KOPT-K1 (cell line): Measurements from ENCODE around the gene RIOK3.
"Not testable (repeated sequence)": the region's sequence is repeated elsewhere in the genome, so short reads cannot be mapped to it uniquely, and the experiment has no call there.

Source experiments
- H3K27ac ChIP-seq: fragments of 200-600 bp; sonication (generic); 2 replicates; pipeline ENCODE4 v1.5.1; 2016; ENCODE audit warnings: antibody characterized with exemption, mild to moderate bottlenecking, low read depth, low read length; ENCODE audit not compliant: poor library complexity, severe bottlenecking
- H3K36me3 ChIP-seq: fragments of 200-600 bp; sonication (generic); 2 replicates; pipeline ENCODE4 v1.5.1; 2017; ENCODE audit warnings: antibody characterized with exemption, mild to moderate bottlenecking, low read length, moderate library complexity; ENCODE audit not compliant: insufficient read depth
- H3K9me3 ChIP-seq: fragments of 200-600 bp; sonication (generic); 2 replicates; pipeline ENCODE4 v1.5.1; 2017; ENCODE audit warnings: antibody characterized with exemption, low read length, mild to moderate bottlenecking; ENCODE audit not compliant: insufficient read depth, poor library complexity, severe bottlenecking

RIOK3 gene, protein sequence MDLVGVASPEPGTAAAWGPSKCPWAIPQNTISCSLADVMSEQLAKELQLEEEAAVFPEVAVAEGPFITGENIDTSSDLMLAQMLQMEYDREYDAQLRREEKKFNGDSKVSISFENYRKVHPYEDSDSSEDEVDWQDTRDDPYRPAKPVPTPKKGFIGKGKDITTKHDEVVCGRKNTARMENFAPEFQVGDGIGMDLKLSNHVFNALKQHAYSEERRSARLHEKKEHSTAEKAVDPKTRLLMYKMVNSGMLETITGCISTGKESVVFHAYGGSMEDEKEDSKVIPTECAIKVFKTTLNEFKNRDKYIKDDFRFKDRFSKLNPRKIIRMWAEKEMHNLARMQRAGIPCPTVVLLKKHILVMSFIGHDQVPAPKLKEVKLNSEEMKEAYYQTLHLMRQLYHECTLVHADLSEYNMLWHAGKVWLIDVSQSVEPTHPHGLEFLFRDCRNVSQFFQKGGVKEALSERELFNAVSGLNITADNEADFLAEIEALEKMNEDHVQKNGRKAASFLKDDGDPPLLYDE

GRCh38 chr18:23452728-23453679, at the start of gene RIOK3:
Gene RIOK3, plus strand, starts transcription at chr18:23453287. Its CDS starts 153 bp downstream, at chr18:23453440.
- peak within 1 kb of the TSS; percentile 63 for H3K27ac ChIP-seq
- peaks cover 9% of the 10 kb centered on the region; the same call in 1 of the 2 replicates for H3K36me3 ChIP-seq
- H3K9me3 ChIP-seq: no peaks in the 10 kb centered on the region

- H3K36me3 ChIP-seq: no peaks in the 10 kb centered on the region
- H3K27ac ChIP-seq: no peak overlapping the region
- H3K9me3 ChIP-seq: no peaks in the 10 kb centered on the region
Observed at GRCh38 chr18:23403310-23403709, 49.8 kb upstream of the RIOK3 start.

GRCh38 chr18:23405636-23406035, 47.5 kb upstream of the RIOK3 start:
- H3K36me3 ChIP-seq: no peaks in the 10 kb centered on the region
- H3K27ac ChIP-seq: no peak overlapping the region
- H3K9me3 ChIP-seq: no peaks in the 10 kb centered on the region

DNA sequence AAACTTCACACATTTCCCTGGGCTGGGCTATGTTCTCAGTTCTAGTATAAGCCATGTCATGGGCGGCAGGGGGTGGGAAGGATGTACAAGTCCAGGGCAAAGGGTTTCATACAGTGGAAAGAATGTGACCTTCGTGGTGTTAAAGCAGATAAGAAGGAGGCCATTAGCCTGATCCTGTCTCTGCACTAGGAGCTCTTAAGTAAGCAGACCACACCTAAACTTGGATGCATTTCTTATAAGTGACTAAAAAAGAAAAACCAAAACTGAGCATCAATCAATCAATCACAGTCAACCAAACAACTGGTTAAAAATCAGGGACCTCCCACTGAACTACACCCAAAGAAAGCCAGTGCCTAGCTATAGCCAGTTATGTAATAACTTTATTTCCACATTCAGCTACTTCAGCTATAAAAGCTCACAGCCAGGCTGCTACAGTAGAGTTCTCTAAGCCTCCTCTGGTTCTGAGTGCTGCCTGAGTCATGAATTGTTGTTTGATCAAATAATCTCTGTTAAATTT, 46.8 kb upstream of the RIOK3 start:
- H3K9me3 ChIP-seq: no peaks in the 10 kb centered on the region
- H3K27ac ChIP-seq: no peak overlapping the region

GRCh38 chr18:23412351-23412964, 40.6 kb upstream of the RIOK3 start:
- Histone ChIP-seq H3K27ac (no peak overlapping the region), H3K36me3 (no peaks in the 10 kb centered on the region), H3K9me3 (no peaks in the 10 kb centered on the region)

More for the DNA sequence above, 46.8 kb upstream of the RIOK3 start:
- no peaks in the 10 kb centered on the region for H3K36me3 ChIP-seq

DNA sequence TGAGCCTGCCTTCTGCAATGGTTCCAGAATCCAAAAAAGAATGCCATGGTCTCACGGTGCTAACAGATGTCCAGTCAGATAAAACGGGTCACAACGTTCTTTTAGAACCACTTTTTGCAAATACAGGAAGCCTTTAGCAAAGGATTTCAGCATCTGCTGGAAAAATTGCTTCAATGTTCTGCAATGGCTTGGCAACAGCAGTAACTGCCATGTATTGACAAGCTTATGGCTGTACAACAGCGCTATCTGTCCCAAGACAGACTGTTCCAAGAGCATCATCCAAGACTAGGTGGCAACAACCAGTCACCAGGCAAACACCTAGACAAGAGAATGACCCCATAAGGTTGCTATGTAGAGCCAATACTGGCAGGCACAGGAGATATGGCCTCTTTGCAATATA, 37.6 kb upstream of the RIOK3 start:
- Histone ChIP-seq H3K36me3 (no peaks in the 10 kb centered on the region), H3K9me3 (no peaks in the 10 kb centered on the region), H3K27ac (no peak overlapping the region)

- Histone ChIP-seq H3K36me3 (no peaks in the 10 kb centered on the region), H3K9me3 (no peaks in the 10 kb centered on the region), H3K27ac (no peak overlapping the region)
Observed at GRCh38 chr18:23416298-23416697, 36.8 kb upstream of the RIOK3 start.

DNA sequence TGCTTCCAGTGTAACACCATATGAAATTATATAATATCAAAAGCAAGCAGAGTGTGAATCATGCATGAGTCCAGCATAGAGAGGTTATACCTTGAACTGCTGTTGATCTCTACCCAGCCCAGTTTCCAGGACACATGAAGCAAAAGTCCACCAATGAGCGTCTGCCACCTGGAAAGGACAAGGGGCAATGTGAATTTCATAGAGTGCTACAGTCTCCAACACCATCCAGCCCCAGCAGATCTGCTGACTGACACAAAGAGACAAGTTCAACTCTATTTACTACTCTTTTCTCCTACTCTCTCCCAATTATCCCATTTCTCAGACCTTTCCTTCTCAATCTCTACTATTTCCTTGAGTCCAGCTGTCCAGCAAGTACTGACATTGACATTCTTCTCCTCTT, 31.8 kb upstream of the RIOK3 start:
- no peak overlapping the region for H3K27ac ChIP-seq

DNA sequence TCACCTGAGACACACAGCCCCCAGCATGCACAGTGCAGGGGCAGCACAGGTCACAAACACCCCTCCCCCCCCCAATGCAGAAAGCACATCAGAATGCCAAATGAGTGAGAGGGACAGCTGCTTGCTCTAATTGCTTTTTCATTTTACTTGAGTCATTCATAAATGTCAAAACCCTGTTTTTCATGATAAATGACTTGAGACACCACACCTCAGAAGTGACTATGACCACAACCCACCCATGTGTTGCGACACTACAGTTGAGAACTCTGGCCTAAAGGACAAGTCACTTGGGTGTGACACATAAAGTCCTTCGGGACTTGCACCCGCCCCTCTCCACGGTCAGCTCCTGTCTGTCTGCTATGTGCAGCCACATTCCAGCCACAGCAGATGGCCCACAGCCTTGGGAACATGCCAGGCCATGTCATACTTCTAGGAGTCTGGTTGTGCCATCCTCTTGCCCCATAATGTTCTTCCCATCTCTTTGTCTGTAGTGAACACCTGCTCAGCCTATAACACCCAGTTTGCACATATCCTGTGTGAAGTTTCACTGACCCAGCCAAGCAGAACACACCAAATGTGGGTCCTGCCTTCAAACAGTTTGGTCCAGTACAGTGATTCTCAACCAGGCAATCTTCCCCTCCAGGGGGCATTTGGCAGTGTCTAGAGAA, 30.2 kb upstream of the RIOK3 start:
- Histone ChIP-seq H3K27ac (no peak overlapping the region), H3K36me3 (no peaks in the 10 kb centered on the region)

More for the DNA sequence above, 31.8 kb upstream of the RIOK3 start:
- no peaks in the 10 kb centered on the region for H3K36me3 ChIP-seq
- H3K9me3 ChIP-seq: no peaks in the 10 kb centered on the region

DNA sequence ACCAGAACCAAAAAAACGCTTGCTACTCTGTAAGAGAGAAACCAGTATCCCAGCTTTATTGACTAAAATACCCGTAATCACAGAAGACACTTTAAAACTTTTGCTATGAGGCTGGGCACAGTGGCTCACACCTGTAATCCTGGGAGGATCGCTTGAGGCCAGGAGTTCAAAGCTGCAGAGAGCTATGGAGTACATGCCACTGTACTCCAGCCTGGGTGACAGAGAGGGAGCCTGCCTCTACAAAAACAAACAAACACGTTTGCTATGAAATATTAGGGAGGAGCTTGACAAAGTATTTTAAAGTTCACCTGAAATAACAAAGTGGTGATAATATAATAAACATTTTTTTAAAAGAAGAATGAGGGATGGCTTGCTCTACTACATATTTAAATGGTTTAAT, 28.5 kb upstream of the RIOK3 start:
- Histone ChIP-seq H3K36me3 (no peaks in the 10 kb centered on the region), H3K27ac (no peak overlapping the region), H3K9me3 (no peaks in the 10 kb centered on the region)

More for the DNA sequence above, 30.2 kb upstream of the RIOK3 start:
- no peaks in the 10 kb centered on the region for H3K9me3 ChIP-seq

- no peaks in the 10 kb centered on the region for H3K9me3 ChIP-seq
- H3K36me3 ChIP-seq: no peaks in the 10 kb centered on the region
- no peak overlapping the region for H3K27ac ChIP-seq
Observed at GRCh38 chr18:23428821-23429220, 24.3 kb upstream of the RIOK3 start.

GRCh38 chr18:23429538-23429937, 23.5 kb upstream of the RIOK3 start:
- H3K27ac ChIP-seq, H3K9me3 ChIP-seq: not testable (repeated sequence)

GRCh38 chr18:23433360-23433759, 19.7 kb upstream of the RIOK3 start:
- Histone ChIP-seq H3K36me3 (no peaks in the 10 kb centered on the region), H3K9me3 (no peaks in the 10 kb centered on the region), H3K27ac (no peak overlapping the region)

More at GRCh38 chr18:23429538-23429937, 23.5 kb upstream of the RIOK3 start:
- H3K36me3 ChIP-seq: not testable (repeated sequence)

- peak overlapping the region; percentile 21 for H3K27ac ChIP-seq
- no peaks in the 10 kb centered on the region for H3K9me3 ChIP-seq
- H3K36me3 ChIP-seq: no peaks in the 10 kb centered on the region
Observed at GRCh38 chr18:23437357-23438045, 15.6 kb upstream of the RIOK3 start.
